CD4-positive, alpha-beta T cell treated with Interleukin-10 for 1 hour (primary cell): ENCODE data around the gene RAPGEF1.

Source experiments
- DNase-seq: peaks from one replicate; pipeline ENCODE4 v3.0.0-alpha.2; 2020

RAPGEF1 gene

DNA sequence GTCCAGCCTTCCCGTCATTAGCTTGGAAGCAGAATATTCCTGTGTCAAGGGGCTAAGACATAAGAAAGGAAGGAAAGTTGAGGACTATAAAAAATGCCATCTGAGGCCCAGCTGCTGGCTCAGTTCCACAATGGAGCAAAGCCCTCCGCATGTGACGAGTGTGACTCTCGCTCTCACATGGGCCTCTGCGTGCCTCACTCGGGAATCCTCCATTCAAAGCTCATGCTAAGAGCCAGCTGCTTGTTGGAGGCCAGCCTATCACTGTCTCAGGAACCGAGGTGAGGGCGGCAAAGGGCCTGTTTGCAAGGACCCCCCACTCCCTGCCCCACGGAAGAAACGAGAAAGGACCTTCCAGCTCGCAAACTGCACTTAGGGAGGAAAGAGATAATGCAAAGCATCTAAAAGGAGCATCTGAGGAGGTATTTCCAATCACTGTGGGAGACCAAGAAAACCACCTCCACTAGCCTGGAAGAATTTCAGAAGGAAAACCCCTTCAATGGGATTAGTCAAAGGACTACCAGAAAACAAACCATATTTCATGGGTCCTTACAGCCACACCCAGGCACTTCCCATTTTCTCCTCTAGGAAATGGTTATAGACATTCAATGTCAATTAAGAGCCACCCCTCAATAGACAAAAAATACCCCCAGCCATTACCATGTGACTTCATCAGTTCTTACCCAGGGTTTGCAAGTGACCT lies 99.3 kb downstream of the RAPGEF1 start:
- no peak for DNase-seq

DNA sequence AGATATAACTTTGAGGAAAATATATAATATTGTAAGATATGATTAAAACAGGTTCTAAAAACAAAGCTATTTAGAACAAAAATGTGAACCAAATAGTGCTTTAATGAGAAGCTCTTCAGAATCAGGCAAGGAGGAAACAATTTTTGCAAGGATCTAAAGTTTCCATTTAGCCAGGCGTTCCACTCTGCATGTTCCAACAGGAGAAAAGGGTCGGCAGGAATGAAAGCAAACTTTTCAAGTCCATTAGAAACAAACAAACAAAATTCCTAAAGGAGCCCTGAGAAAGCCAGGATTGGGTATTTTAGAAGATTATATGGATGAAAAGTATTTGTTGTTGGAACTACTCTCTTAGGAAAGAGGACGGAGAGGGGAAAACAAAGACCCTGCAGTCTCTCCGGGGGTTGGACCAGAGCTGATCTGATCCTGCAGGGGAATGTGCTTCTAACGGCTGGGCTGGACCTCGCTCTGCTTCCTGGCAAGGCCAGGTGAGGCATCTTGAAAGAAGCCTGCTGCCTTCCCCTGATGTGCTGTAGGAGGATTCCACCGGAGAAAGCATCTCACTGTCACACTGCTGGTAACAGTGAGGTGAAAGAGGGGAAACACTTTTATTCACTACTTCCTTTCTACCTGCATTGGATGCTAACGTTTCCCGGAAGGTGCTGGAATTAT lies 100.0 kb downstream of the RAPGEF1 start:
- DNase-seq, result no peak

DNA sequence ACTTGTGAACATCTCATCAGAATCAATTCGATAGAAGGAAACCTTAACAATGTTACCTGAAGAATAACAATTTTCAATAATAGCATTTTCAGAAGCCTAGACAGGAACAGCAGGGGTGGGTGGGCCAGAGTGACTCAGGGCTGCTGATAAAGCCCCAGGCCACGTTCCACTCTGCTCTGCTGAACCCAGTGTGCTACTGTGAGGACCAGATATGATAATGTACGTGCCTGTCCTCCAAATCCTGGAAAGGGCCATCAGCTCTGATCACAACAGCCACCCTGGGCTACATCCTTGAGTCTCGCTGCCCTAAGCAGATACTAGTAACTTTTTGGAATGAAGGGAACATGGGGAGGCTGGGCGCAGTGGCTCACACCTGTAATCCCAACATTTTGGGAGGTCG lies 103.3 kb downstream of the RAPGEF1 start:
- no peak for DNase-seq

DNA sequence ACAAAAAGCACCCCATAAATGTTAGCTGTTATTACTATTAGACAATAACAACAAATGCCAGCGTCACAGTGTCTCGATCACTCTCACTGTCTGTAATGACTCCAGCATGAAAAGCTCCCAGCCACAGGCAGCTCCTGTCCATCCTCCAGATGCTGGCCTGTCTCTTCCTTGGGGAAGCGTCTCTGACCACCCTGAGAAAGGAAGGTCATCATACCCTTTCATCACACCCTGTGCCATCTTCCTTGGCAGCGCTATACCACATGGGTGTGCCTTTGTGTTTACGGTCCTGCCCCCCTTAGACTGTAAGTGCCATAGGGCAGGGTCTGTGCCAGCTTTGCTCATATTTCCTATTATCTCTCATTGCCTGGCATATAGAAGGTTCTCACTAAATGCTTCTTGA lies 104.0 kb downstream of the RAPGEF1 start:
- DNase-seq, result no peak

DNA sequence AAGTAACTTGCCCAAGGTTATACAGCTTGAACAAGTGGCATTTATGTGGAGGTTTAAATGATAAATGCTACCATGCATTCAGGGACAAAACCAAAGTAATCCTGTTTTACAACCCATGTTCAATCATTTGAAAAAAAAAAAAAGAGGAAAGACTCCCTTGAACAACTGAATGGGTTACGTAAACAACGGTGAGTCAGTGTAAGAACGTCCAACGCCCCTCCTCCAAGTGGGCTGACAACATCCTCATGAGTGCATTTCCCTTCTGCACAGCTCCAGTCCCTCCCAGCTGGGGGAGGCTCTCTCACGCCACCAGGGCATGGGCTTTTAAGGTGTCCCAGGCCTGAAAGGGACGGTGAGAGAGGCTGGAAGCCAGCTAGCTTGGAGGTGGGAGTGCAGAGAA lies 104.6 kb downstream of the RAPGEF1 start:
- peak; percentile 84 for DNase-seq

DNA sequence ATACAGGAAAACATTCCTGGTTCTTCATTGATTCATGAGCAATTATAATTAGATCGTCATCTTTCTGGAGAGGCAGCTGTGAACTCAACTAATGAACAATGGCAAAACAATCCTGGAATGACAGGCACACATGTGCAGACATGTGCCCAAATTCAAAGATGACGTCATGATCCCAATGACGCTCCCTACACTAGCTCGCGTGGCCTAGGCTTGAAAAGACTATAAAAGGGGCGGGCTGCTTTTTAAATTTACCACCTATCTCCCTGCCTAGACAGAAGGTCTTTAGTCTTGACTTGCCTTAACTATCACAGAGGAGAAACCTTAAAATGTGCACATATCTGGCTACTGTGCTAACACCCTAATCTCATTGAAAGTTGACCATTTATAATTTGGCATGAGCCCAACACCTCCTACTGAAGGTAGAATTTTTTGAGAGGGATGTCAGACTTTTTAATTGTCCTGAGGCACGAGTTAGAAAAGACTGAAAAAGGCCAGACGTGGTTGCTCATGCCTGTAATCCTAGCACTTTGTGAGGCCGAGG lies 106.3 kb downstream of the RAPGEF1 start:
- no peak for DNase-seq

DNA sequence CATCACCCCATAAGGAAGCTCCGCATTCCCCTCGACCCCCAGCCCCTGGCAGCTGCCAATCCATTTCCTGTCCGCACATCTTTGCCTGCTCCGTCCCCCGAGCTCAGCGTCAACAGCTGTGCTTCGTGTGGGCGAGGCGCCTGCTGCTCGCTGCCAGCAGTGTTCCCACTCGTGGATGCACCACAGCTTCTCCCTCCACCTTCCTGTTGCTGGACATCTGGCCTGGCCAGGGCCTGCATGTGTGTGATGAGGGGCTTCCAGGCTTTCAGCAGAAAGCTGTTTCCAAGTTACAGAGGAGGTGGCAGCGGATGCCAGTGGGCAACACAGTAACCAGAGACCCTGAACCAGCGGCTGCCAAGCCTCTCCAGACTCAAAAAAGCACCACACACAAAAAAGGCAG lies 108.6 kb downstream of the RAPGEF1 start:
- DNase-seq, result no peak

DNA sequence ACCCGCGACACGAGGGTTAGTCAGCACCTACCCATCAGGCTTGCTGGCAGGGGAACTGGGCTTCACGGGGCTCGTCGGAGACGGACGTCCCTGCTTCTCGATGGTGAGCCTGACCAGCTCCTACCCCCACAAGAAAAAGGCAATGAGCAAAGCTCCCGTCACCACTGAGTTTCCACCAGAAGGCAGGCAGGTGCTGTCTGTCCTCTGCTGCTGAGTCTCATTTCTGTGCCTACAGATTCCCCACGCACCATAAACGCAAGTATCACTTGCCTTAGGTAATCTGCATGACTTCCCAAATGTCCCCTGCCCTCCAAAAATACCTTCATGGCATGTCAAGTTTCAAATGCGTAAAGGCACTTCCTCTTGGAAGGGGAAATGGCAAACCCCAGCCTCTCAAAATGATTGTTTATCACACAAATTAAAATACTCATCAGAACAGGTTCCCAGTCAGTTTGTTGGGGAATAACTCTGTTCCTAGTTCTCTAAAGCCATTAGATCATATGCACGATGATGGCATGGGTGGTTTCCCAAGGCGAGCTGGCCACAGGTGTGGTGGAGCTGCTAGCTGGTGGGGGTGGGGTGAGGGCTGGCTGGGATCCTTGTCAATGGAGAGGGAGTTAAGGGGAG lies 109.6 kb downstream of the RAPGEF1 start:
- DNase-seq, result peak; percentile 47

DNA sequence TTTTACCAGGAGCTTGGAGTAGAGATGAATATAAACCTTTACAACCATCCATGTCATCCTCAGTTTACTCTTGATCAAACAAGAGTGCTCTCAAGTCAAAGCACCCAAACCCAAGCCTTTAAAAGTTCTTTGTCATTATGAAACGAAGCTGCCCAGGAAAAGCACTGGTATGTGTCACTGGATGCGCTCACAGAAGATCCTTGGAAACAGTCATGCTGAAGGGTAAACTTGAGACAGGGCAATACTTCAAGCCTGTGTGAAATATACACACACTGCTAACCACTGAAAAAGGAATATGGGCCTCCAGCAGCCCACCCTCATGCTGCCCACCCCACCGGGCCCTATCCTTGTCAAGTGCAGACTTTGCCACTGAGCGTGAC lies 110.1 kb downstream of the RAPGEF1 start:
- no peak for DNase-seq

DNA sequence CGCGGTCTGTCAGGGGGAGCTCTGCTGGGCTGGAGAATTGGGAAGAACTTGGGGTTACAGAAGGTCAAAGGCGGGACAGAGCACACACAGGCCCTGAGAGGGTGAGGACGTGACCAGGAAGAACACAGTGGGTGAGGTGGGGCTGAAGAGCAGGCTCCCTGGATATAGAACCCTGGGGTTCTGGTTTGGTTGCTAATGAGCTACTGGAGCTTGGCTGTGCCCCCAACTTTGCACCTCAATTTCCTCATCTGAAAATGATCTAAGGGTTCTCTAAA lies 110.7 kb downstream of the RAPGEF1 start:
- DNase-seq, result no peak

DNA sequence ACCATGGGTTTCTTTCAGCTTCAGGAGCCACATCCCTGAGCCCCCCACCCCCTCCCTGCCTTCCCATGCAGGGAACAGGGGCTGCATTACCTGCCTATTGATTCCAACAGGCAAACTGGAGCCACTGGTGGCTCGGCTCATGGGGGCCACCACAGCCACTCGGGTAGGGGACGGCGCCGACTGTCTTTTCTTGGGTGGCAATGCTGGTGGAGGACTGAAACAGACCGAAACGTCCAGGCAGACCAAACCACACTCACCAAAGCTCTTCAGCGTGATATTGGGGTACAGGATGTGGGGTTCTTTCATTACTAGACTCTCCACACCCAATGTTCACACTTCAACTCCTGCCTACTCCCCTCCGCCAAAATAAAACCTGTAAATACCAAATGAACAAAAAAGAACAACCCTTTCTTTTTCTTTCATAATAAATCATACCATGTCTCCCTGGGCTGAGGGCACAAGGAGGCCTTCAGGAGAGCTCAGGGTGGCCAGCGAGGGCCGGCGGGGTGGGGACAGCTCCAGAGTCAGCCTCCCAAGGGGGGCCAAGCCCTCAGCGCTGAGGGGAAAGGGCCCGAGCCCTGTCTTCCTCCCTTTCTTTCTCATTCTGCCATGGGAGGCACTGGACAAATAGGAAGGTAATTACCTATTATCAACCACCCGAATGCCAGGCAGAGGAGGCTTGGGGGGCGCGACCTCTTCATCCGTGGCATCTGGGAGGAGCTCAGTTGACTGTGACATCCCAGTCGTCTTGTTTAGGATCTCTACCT lies 111.2 kb downstream of the RAPGEF1 start:
- DNase-seq, result peak; percentile 73

DNA sequence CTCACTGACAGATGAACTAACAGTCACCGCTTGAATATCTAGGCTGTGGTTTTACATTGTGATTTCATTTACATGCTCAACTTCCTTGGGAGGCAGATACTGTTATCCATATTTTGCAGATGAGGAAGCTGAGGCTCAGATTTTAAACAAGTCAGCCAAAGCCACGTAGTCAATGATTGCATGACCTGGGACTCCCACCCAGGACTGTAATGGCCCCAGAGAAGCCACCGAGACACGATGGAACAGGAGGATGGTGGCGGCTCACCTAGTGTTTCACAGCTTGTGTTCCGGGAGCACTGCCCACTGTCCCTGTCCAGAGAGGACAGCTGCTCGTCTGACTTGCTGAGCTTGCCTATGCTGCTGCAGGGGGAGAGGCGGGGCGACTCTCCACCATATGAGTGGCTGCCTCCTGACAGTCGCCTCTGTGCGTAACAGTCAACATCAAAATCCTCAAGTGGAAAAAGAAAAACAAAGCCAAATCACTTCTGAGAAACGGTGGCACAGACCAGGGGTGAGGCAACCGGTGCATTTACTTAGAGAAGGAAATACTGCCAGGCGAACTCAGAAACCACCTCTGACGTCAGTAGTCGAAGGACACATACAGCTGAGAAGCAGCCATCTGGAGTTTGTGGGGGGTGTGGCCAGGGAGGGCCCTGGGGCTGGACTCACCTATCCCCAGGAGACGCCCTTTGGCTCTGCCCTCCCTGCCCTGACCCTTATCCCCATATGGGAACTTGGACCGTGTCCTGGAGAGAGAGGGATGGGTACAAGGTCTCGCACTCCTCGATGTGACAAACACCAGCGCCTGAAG lies 112.0 kb downstream of the RAPGEF1 start:
- DNase-seq, result peak; percentile 89

DNA sequence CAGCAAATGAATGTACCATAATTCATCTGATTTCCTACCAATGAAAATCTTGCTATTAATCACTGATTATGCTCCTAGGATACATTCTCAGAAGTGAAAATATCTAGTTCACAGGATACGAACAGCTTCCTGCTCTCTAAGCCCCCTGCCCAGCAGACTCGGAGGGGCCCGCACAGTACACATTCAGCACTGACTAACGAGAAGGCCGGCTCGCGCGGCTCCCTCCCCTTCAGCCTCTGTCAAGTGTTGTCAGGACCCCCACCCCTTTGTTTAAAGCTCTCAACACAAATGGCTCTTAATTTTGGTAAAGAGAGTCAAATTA lies 112.6 kb downstream of the RAPGEF1 start:
- no peak for DNase-seq

DNA sequence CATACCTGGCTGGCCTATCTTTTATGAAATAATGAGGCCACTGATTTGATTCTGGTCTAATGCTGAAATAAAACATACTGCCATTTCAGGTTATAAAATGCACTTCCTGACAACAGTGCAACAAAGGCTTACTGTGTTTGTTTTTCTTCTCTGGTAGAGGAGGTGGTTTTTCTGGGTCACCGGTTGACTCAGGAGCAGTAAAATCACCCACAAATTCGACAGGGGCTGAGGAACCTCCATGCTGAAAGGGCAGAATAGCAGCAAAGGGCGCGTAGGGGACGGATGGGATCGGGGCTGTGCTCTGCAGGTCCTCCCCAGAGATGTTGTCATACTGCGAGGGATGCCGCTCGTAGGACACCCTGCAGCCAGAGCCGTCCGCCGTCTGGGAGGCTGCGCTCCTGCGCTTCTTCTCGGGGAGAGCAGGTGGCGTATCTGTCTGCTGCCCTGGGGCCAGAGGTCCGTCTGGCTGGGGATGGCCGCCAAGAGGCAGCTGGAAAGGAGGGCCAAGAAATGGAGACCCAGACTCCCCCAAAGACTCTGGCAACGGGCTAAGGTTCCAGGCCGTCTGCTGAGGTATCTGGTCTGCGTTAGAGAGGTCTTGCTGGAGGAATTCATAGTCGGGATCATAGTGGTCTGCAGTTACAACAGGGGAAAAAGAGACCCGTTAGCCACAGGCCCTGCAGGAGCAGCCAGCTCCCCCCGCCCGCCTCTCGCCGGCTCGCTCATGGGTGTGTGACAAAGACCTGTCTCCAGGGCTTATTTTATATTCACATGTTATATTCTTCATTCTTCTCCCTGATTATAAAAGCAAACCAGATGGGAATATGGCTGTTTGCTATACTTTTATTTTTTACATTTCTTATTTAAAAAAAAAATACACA lies 113.8 kb downstream of the RAPGEF1 start:
- DNase-seq, result peak; percentile 46

DNA sequence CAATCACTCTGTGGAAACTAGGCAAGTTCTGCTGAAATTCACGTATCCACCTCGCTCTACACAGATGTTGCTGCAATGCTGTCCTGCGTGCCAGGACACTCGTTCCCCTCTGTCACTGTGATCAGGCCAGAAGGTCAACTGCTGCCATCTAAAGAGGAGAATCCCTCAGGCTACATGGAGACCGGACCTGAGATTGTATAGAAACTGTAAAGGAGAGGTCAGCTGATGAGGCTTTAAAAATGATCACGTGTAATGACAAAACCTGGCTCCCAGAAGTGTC lies 114.4 kb downstream of the RAPGEF1 start:
- no peak for DNase-seq

DNA sequence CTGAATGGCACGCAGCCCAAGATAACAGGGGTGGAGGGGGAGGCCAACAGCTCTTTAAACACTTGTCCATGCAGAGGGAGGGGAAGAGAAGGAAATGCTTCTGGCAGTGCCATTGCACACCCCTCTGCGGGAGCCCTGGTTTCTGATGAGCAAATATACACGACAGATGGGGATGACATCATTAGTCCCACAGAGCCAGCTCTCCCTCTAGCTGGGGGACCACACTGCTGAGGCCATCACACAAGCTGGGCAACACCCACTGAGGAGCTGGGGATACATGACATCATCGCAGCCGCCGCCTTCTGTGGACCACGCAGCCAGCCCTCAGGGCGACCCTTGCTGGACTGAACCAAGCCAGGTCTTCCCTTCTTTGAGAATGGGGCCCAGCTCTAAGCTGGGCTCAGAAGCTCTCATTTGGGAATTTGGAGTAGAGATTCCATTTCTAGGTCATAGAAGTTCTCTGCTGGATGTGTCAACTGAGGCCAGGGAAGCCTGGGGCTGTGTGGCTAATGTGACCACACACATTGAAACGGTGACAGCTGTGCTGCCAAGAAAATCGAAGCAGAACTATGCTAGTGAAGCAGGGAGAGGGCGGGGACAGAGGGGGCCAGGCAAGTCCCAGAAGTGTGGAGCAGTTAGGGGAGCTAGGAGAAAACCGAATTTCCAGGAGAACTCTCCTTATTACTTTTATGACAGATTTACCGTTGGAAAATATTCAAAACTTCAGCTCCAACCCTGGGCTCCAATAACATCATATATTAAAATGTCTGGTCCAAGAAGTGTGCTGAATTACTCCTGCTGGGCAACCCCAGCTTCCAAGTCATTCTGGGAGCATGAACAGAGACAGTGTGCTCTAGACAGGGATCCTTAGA lies 115.0 kb downstream of the RAPGEF1 start:
- no peak for DNase-seq

DNA sequence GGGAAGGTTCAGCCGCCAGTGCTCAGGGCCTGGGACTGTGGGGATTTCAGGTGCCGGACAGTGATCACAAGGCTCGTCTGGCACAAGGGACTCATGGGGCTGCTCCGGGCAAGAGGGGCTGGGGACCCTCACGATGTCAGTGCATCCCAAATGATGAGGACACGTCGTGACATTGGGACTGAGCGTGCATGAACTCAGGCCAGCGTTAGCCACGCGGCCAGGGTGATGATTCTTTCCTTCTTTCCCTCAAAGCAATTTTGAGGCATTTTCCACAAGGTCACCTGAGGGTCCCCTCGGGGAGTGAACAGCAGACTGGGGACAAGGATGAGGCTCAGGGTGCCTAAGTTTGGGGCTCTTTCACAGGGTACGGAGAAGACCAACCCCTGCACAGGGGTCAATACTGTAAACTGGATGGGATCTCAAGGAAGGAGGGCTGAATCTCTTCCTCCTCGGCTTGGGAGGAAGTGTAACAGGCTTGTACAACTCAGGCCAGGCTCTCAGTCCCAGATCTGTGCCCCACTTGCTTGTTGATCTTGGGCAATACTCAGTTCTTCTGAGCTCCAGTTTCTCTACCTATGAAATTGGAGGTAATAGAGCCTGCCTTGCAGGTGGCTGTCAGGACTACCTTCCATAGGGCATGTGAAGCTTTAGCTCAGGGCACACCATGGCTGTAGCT lies 116.1 kb downstream of the RAPGEF1 start:
- DNase-seq, result no peak

DNA sequence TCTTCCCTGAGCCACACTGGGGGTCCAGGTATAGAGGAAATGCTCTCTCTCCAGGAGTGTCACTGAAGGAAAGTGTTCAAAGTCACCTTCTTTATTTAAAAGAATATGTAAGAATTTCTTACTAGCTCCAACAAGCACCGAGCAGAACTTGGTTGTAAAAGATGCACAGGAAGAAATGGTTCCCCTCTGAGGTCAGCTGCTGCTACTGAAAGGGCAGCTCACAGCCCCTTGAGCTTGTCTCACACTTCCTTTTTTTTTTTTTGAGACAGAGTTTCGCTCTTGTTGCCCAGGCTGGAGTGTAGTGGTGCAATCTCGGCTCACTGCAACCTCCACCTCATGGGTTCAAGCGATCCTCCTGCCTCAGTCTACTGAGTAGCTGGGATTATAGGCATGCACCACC lies 117.4 kb downstream of the RAPGEF1 start:
- DNase-seq, result no peak

DNA sequence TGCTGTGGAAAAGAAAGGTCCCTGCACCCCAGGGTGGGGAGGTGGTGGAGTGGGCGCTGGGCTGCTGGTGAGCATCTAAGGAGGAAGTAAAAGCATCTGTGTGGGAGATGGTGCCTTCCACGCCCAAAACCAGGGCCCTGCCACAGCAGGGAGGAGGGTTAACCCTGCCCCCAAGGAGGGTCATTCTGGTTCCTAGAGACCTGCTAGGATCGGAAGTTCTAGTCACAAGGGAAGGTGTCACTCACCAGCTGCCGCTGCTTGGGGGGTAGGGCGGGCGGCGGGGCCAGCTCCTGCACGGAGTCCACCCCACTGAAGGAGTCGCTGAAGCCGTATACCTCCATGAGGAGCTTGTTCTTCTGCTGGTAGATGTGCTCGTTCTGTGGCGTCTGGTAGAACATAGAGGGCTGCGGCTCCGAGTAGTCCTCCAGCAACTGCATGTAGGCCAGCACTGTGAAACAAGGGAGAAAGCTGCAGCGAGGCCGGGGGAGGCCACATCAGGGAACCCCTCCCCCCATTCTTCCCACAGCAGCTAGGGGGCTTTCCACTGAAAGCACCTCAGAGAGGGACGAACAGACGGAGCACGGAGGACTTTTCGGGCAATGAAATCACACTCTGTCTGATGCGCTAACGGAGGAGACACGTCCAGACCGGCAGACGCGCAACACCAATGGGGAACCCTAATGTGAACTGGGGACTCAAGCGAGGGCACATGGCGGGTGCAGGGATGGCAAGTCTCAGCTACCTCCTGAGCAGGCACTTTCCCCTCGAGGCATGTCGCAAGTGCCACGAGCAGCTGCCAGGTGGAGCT lies 118.1 kb downstream of the RAPGEF1 start:
- peak; percentile 44 for DNase-seq
